ENCODE data around the gene GRM1.

DNA sequence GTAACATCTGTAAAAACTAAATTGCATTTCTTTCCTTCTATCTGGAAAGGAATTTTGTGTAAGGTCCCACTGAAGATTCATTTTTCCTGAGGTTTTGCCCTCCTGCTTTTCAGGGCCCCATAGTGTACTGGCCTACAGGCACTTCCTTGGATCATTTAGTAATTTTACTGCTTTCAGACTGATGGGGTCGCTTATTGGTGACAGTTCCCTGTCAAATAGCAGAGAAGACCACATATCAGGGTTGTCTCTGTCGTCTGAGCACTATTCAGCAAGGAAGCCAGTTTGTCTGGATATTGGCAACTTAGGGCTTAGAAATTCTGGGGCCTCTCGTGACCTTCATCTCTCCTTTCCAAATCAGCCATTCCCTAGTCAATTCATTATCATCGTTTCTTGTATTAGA lies 3.5 kb downstream of the GRM1 start:
- TF ChIP-seq, protein P1, sequence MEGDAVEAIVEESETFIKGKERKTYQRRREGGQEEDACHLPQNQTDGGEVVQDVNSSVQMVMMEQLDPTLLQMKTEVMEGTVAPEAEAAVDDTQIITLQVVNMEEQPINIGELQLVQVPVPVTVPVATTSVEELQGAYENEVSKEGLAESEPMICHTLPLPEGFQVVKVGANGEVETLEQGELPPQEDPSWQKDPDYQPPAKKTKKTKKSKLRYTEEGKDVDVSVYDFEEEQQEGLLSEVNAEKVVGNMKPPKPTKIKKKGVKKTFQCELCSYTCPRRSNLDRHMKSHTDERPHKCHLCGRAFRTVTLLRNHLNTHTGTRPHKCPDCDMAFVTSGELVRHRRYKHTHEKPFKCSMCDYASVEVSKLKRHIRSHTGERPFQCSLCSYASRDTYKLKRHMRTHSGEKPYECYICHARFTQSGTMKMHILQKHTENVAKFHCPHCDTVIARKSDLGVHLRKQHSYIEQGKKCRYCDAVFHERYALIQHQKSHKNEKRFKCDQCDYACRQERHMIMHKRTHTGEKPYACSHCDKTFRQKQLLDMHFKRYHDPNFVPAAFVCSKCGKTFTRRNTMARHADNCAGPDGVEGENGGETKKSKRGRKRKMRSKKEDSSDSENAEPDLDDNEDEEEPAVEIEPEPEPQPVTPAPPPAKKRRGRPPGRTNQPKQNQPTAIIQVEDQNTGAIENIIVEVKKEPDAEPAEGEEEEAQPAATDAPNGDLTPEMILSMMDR (IDR thresholded peaks at IDR 0.05; ENCODE audit: borderline replicate concordance, extremely low read depth, low read length, poor library complexity, severe bottlenecking) = no peak
- TF ChIP-seq EZH2 (IDR thresholded peaks at IDR 0.05; ENCODE audit: borderline replicate concordance, low read depth, low read length, severe bottlenecking) = no peak

Measured in DND-41 (cell line).